HG03060 (cell line): Measurements from ENCODE around the gene RNF14.
"Not testable (repeated sequence)": the region's sequence is repeated elsewhere in the genome, so short reads cannot be mapped to it uniquely, and the experiment has no call there.

ENCODE experiments used
- ATAC-seq: cut with Tn5 transposase; IDR thresholded peaks from one replicate; pipeline ENCODE4 v1.9.1; 2021; ENCODE audit warnings: low read depth, moderate number of reproducible peaks; ENCODE audit not compliant: unreplicated experiment

Gene RNF14

DNA sequence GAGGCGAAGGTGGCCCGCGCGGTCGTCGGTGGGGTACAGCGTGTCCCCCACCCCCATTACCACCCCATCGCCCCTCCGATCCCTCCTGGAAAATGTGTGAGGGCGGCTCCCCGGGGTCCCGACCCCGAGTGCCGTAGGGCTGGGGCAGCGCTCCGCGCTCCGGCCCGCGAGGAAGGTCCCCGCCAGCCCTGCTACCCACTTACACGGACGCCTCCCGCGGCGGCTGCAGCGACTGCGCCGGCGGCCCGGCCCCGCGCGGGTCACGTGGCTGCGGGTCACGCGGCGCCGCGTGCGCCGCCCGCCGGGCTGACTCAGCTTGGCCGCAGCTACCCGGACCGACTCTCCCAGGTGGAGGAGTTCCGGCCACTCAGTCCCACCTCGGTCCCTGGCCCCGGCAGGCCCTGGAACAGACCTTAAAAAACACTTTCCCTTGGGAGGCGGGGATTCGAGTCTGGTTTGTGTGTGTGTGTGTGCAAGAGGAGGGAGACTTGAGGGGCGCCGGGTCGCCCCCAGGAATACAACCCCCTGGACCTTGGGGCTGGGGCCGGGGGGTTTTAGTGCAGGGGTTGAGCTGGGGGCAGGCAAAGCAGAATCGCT lies 44.0 kb downstream of the RNF14 start, which contains the start of gene GNPDA1:
TSS of gene GNPDA1 (minus strand) at position 236 of the 597 bp plus-strand sequence. CDS start 992 bp downstream, outside the sequence.
- no peak for ATAC-seq

- ATAC-seq = no peak
These were observed 45.0 kb downstream of the RNF14 start for GRCh38 chr5:142013734-142014521.

- no peak for ATAC-seq
These were observed 46.1 kb downstream of the RNF14 start for GRCh38 chr5:142014911-142015584.

DNA sequence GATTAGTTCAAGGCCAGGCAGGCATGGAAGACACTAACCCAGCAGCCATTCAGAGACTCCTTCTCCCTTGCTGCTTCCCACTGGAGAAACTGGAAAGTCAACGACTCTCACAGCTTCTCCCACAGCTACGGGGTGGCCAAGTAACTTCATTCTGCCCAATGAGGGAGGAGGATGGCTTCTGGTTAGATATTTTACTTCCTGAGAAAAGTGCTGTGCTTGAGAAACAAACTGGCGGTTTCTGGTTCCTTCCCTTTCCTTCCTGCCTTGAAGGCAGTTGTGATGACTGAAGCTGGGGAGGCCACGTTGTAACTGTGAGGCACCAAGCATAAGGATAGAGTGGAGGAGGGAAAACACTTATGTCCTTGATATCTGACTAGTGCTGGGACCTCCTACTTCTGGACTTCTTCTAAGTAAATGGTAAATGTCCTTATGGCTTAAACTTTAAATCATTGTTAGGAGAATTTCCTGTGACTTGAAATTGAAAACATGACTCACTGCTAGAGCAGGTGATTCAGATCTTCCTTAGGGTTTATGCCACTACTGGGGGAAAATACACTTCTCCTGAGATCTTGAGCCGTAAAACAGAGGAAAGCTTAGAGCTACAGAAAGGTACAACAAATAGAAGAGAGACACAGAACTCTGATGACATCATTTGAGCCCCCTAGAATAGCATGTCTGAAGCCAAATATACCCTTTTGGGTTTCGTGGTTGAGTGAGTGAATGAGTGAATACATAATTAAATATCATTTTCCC lies 47.1 kb downstream of the RNF14 start:
- no peak for ATAC-seq

DNA sequence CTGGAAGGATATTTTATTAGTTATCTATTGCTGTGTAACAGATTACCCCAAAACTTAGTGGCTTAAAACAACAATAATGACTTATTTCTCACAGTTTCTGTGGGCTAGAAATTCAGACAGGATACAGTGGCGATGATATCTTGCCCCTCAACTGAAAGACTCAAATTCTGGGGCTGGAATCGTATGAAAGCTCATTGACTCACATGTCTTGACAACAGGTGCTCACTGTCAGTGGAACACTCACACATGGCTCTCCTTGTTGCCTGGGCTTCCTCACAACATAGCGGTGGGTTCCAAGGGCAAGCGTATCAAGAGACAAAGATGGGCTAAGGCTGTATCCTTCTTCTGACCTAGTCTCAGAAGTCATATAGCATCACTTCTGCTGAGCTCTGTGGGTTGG lies 47.7 kb downstream of the RNF14 start:
- ATAC-seq = no peak

DNA sequence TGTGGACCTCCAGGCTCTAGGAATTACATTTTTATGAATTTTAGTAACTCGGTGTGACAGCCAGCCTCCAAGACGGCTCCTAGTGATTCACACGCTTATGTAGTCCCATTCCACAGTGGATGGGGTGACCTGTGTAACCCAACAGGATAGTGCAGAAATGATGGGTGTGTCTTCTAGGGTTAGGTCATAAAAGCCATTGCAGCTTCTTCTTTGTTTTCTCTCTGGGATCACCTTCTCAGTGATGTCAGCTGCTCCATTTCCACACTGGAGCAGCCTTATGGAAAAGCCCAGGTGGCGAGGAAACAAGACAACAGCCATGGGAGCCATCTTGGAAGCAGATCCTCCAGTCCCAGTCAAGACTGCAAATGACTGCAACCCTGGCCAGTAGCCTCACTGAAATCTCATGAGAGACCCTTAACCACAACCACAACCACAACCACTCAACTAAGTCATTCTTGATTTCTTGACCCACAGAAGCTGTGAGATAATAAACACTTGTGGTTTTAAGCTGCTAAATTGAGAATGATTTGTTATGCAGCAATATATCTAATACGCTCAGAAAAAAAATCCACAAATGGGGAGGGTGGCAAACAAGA lies 49.0 kb downstream of the RNF14 start:
- peak; percentile 33 for ATAC-seq

DNA sequence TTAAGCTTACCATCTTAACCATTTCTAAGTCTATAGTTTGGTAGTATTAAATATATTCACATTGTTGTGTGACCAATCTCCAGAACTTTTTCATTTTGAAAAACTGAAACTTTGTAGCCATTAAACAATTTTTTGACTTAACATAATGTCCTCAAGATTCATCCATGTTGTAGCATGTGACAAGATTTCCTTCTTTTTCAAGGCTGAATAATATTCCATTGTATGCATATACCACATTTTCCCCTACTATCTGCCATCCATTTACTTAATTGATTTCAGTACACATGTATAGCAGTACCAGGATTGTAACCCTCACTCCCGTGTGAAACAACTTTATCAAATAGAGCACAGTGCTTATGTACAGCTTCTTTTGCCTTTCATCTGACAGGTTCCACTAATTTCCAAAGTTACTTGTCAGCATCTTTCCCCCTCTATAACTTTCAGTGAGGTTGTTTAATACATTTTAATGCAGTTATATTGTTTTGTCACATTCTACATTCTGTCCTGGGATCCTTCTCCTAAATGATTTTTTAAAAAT lies 51.3 kb downstream of the RNF14 start:
- ATAC-seq = no peak

- no peak for ATAC-seq
These were observed 54.9 kb downstream of the RNF14 start for GRCh38 chr5:142023836-142024235.

DNA sequence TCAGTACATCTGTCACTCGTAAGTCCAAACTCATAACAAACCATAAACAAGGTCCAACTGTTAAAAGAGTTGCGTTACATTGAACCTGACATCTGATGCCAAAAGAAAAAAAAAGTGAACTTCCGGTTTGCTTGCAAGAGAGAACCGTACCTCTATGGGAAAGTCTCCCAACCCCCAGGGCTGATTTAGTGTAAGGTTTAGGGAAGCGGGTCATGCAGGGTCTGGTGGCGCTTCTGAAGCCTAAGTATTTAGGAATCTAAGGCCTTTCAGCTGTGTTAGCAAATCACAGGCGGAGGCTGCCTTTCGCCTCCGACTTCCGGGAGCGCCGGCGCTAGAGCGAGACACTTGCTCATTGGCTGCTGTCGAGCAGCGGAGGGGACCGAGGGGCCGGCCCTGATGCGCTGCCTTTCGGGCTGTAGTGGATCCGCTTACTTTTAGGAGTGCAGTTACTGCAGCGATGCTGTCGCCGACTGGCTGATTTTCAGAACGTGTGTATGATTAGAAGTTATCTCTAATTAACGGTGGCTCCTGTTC lies 55.9 kb downstream of the RNF14 start:
- ATAC-seq = peak; percentile 85

DNA sequence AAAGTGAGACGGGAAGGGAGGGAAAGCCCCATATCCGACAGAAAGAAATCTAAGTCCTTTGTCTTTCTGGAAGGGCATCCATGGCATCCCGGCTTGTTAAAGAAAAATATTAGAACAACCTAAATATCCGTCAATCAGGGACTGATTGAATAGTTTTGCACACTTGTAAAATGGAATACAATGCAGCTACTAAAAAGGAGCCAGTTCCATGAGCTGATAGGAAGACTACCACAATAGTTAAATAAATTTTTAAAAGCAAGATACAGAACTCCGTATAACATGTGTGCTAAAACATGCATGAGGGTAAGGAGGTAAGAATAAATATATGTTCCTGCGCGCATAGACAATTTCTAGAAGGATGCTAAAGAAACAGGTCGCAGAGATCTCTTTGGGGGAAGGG lies 56.7 kb downstream of the RNF14 start:
- no peak for ATAC-seq

GRCh38 chr5:142032150-142032549 lies 63.2 kb downstream of the RNF14 start:
- no peak for ATAC-seq

- ATAC-seq = no peak
These were observed 64.1 kb downstream of the RNF14 start for GRCh38 chr5:142032747-142033631.

DNA sequence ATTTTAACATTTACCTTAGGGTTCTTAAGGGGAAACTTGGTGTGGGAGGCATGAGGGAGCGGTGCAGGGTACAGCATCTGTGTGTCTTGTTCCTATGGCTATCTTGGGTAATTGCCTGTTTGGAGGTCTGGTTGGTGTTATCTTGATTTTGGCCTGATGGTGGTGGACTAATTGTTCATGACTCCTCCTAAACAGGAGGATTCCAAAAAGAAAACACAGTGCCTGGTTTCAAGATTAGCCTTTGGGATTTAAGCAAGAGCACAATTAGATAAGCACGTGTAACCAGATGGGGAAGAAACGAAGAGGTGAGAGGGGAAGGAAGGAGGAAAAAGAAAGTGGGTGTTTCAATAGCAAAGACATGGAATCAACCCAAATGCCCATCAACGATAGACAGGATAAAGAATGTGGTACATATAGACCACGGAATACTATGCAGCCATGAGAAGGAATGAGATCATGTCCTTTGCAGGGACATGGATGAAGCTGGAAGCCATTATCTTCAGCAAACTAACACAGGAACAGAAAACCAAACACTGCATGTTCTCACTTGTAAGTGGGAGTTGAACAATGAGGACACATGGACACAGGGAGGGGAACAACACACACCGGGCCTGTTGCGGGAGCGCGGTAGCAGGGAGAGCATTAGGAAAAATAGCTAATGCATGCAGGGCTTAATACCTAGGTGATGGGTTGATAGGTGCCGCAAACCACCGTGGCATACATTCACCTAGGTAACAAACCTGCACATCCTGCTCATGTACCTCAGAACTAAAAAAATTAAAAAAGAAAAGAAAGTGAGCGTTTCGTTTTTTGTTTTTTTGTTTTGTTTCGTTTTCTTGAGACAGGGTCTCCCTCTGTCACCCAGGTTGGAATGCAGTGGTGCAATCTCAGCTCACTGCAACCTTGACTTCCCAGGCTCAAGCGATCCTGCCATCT lies 65.0 kb downstream of the RNF14 start:
- not testable (repeated sequence) for ATAC-seq

GRCh38 chr5:142034994-142035393 lies 66.1 kb downstream of the RNF14 start:
- no peak for ATAC-seq

DNA sequence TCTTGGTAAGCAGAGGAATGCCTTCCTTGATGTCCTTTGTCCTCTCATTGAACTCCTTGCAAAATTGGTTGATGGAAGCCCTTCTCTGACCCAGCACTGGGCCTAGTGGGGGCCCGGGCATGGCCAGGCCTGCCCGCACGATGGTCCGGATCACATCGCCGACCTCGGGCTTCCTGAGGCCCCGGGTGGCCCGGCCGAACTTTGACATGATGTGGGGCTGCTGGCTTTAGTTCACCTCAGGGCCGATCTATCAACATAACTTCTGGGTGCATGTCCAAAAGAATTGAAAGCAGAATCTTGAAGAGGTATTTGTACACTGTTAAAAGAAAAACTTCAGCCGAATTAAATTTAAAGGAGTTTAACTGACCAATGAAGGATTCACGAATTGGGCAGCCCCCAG lies 68.0 kb downstream of the RNF14 start:
- no peak for ATAC-seq

- ATAC-seq = not testable (repeated sequence)
These were observed 68.7 kb downstream of the RNF14 start for GRCh38 chr5:142037599-142037998.

- no peak for ATAC-seq
These were observed 69.8 kb downstream of the RNF14 start for GRCh38 chr5:142038735-142039134.
